Hematopoietic multipotent progenitor cell treated with erythropoietin and hydrocortisone succinate and interleukin-3 and kit ligand, for 15 days (in vitro differentiated cells): ENCODE results near the gene EMC10.
A peak's percentile ranks its signal among the peaks of the same experiment; 100 is the strongest.
"Not testable (repeated sequence)": the region's sequence is repeated elsewhere in the genome, so short reads cannot be mapped to it uniquely, and the experiment has no call there.

ENCODE experiments used
- DNase-seq: peaks from one replicate; pipeline ENCODE4 v3.0.0-alpha.2; 2015; ENCODE audit warnings: low spot score

The EMC10 gene

GRCh38 chr19:50451223-50451534 is 25.1 kb upstream of the EMC10 start:
- no peak for DNase-seq

DNA sequence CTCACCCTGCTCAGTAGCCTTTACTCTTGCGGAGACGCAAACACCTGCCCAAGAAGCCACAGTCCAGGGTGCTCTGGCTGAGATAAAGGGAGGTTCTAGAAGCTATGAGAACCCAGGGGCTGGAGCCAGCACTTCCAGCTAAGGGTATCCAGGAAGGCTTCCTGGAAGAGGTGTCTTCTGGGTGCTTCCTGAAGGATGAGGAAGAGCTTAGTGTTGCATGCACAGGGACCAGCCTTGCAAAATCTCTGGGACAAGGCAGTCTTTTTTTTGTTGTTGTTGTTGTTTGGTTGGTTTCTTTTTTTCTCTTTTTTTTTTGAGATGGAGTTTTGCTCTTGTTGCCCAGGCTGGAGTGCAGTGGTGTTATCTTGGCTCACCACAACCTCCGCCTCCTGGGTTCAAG is 23.1 kb upstream of the EMC10 start:
- DNase-seq = no peak

- no peak for DNase-seq
Observed at GRCh38 chr19:50455992-50456391, 20.3 kb upstream of the EMC10 start.

DNA sequence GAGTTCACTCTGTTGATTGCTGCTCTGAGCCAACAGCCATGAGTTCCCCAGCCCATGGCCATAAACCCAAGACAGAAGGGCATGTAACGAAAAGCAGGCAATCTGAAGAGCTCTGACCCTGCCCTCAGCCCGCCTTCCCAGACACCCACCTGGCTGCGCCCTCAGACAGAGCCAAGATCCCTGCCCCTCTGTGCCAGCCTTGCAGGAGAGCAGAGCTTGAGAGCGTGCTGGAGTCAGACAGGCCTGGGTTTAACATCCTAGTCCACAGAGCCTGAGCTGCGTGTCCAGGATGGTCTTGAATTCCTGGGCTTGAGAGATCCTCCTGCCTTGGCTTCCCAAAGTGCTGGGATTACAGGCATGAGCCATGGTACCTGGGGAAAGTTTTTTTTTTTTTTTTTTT is 19.0 kb upstream of the EMC10 start:
- no peak for DNase-seq

DNA sequence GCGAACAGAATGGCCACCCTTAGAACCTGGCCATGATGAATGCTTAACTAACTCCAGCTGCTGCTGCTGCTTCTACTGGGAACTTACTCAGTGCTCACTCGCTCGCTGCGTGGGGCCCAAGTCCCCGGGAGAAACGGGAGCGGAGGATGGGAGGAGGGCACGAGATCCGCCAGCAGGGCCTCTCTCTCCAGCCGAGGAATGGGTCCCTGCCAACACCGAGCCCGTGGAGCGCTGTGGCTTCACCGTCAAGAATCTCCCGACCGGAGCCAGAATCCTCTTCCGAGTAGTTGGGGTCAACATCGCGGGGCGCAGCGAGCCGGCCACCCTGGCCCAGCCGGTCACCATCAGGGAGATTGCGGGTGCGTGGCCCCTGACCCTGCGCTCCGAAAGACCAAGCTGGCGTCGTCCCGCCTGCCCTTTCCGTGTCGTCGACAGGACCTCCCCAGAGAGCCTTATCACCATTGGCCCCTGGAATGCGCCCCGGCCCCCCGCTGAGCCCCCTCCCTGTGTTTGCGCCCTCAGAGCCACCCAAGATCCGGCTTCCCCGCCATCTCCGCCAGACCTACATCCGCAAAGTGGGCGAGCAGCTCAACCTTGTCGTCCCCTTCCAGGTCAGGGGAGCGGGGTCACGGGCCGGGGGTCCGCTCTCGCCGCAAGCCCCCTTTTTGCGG is 17.8 kb upstream of the EMC10 start:
- no peak for DNase-seq

- no peak for DNase-seq
Observed at GRCh38 chr19:50459067-50459456, 17.2 kb upstream of the EMC10 start.

GRCh38 chr19:50459638-50460037 is 16.7 kb upstream of the EMC10 start:
- no peak for DNase-seq

DNA sequence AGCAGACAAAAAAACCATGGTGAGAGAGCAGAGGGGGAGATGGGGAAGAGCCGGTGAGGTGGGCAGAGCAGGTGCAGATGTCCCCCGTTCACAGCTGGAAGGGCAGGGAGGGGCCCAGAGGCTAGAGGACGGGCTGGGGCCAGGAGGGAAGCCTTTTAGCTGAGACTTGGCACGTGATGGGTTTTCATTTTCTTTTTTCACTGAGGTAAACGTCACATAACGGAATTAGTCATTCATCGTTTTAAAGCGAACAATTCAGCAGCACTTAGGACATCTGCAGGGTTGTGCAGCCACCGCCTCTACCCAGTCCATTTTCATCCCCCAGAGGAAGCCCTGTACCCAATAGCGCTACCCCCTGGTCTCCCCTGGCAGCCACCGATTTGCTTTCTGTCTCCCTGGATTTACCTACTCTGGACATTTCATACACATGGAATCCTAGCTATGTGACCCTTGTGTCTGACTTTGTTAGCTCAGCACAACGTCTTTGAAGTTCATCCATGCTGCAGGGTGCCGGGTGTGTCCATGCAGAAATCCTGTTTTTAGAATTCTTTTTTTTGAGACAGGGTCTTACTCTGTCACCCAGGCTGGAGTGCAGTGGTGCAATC is 16.0 kb upstream of the EMC10 start:
- DNase-seq = no peak

DNA sequence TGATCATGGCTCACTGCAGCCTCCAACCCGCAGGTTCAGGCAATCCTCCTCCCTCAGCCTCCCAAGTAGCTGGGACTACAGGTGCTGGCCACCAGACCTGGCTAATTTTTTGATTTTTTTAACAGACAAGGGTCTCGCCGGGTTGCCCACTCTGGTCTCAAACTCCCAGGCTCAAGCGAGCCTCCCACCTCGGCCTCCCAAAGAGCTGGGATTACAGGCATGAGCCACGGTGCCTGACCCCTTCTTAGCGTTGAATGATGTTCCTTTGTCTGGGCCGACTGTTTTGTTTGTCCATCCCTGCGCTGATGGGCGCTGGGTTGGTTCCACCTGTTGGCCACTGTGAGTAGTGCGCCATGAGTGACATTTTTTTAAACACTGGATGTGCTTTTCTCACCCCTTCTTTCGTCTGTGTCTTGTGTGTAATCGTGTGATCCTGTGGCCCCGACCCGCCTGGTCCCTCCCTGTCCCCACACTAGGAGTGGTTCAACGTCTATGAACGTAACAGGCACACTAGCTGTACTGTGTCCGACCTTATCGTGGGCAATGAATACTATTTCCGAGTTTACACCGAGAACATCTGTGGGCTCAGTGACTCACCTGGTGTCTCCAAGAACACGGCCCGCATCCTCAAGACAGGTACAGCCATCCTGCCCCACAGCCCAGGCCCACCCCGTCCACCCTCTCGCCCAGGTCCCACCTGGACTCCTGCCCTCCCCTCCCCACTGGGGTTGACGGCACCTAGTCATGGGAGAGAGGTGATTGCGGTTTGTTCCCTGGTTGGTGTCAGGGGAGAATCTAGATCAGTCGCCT is 15.0 kb upstream of the EMC10 start:
- DNase-seq = peak; percentile 53

GRCh38 chr19:50462970-50463369 is 13.3 kb upstream of the EMC10 start:
- no peak for DNase-seq

GRCh38 chr19:50464348-50464747 is 12.0 kb upstream of the EMC10 start:
- no peak for DNase-seq

DNA sequence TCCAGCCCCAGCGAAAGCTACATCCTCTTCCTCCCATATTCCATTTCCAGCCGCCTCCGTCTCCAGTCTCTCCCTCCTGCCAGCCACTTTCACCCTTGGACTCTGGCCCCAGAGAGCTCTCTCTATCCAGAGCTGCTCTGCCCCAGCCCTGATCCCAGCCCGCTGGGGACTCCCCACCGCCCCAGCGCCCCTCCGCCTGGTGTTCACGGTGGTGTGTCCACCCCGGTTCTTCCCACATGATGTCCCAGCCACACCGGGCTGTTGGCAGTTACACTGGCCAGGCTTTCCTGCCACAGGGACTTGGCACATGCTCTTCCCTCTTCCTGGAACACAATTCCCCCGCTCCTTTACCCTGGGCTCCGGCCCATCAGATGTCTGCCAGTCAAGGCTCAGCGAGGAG is 11.3 kb upstream of the EMC10 start:
- DNase-seq = no peak

GRCh38 chr19:50465986-50466705 is 10.2 kb upstream of the EMC10 start:
- DNase-seq = peak; percentile 69

DNA sequence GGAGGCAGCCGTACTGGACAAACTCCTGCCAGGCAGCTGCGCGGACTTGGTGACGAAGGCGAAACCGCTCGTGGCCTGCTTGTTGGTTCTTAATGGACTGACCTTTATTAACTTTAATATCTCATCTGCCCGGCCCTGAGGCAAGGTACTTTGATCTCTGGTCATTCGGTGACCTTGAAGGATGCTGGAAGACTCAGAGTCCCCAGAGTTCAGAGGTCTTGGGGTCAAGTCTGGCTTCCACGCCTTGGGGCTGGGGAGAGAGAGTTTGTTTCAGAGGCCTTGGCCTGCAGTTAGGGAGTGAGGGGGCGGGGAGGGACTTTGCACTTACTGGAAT is 9.6 kb upstream of the EMC10 start:
- DNase-seq = no peak

DNA sequence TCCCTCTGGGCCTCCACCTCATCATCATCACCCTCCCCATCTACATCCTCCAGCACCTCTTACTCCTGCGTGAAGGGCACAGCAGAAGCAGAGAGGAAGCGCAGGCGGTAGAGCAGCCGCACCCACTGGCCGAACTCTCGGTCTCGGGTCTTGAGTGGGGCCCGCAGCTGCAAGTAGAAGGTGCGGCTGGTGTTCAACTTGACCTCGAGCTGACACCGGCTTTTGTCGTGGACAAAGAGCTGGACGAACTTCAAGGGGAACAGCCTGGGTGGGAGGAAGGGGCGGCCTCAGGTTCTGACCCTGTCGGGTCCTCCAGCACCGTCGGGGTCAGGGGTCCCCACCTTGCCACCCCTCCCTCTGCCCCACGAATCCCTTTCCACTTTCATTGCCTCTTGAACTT is 8.7 kb upstream of the EMC10 start:
- no peak for DNase-seq

GRCh38 chr19:50468818-50469217 is 7.5 kb upstream of the EMC10 start:
- no peak for DNase-seq

- not testable (repeated sequence) for DNase-seq
Observed at GRCh38 chr19:50473336-50473735, 3.0 kb upstream of the EMC10 start.

- DNase-seq = no peak
Observed at GRCh38 chr19:50475101-50475568, 1.2 kb upstream of the EMC10 start.

- no peak for DNase-seq
Observed at GRCh38 chr19:50475736-50476223, 527 bp upstream of the EMC10 start.

- no peak for DNase-seq
Observed at GRCh38 chr19:50476907-50477238, 566 bp downstream of the EMC10 start.

GRCh38 chr19:50477751-50478515 is 1.6 kb downstream of the EMC10 start:
- no peak for DNase-seq
